Caco-2 (cell line): Measurements from ENCODE around the gene OR56B1. TPM values are rescaled to one million over a fixed set of nuclear protein-coding genes. Genes with fewer than 3 reads are reported as not detected.
"Not testable (repeated sequence)": the region's sequence is repeated elsewhere in the genome, so short reads cannot be mapped to it uniquely, and the experiment has no call there.

Experiments used
- BruUV-seq: library from RNA; stranded (reverse); fragments of 400-500 nt; replicated peaks from 2 replicates; lab custom pipeline; 2021; lab: Mats Ljungman, UMichigan
- CTCF ChIA-PET: fragments of 300-600 bp; sonication (Branson Sonifier 250); formaldehyde crosslinking; loops from one replicate; lab custom pipeline; 2022; ENCODE audit warnings: antibody characterized with exemption; lab: Charles Lee
- POLR2A ChIA-PET: fragments of 300-600 bp; sonication (Branson Sonifier 250); formaldehyde crosslinking; loops from one replicate; lab custom pipeline; 2022; ENCODE audit warnings: antibody characterized with exemption; lab: Charles Lee
- DNase-seq, 2 experiments: peaks; one replicate each; pipeline versions ENCODE4 v3.0.0 to v3.0.0-alpha.2; 2020 to 2022
- H3K27me3 ChIP-seq: replicated peaks from 2 replicates; pipeline ENCODE4 v1.6.0; 2011; ENCODE audit warnings: low read length; ENCODE audit not compliant: control insufficient read depth, insufficient read depth
- H3K36me3 ChIP-seq: 2 replicates; pipeline ENCODE4 v1.5.1; 2011; ENCODE audit warnings: low read length; ENCODE audit not compliant: control insufficient read depth, insufficient read depth
- H3K4me1 ChIP-seq: fragments of 250-450 bp; sonication (Bioruptor Pico); 2 replicates; pipeline ENCODE4 v1.5.1; 2020; ENCODE audit warnings: mild to moderate bottlenecking
- H3K4me3 ChIP-seq: 2 replicates; pipeline ENCODE4 v1.5.1; 2011; ENCODE audit warnings: low read depth, mild to moderate bottlenecking, control low read depth, low read length
- H3K9me3 ChIP-seq: fragments of 250-450 bp; sonication (Bioruptor Pico); 2 replicates; pipeline ENCODE4 v1.5.1; 2020; ENCODE audit warnings: mild to moderate bottlenecking, moderate library complexity
- H3K27ac Mint-ChIP-seq: one replicate; pipeline ENCODE4 v1.8.0; 2022; ENCODE audit warnings: mixed read lengths; ENCODE audit not compliant: unreplicated experiment
- H3K27me3 Mint-ChIP-seq: one replicate; pipeline ENCODE4 v1.8.0; 2022; ENCODE audit warnings: mixed read lengths; ENCODE audit not compliant: insufficient read depth, unreplicated experiment
- H3K36me3 Mint-ChIP-seq: one replicate; pipeline ENCODE4 v1.8.0; 2022; ENCODE audit warnings: mild to moderate bottlenecking, mixed read lengths; ENCODE audit not compliant: insufficient read depth, unreplicated experiment
- H3K4me1 Mint-ChIP-seq: one replicate; pipeline ENCODE4 v1.8.0; 2022; ENCODE audit warnings: low read depth, mixed read lengths; ENCODE audit not compliant: unreplicated experiment
- H3K4me3 Mint-ChIP-seq: one replicate; pipeline ENCODE4 v1.8.0; 2022; ENCODE audit warnings: mild to moderate bottlenecking, moderate library complexity, mixed read lengths; ENCODE audit not compliant: unreplicated experiment
- H3K9me3 Mint-ChIP-seq: one replicate; pipeline ENCODE4 v1.8.0; 2022; ENCODE audit warnings: mixed read lengths; ENCODE audit not compliant: unreplicated experiment
- CTCF ChIP-seq, 2 experiments: fragments of 200-600 bp in 1 of 2; IDR thresholded peaks; 1 replicate in 1 of 2; 2 replicates in 1 of 2; pipeline versions ENCODE4 v1.5.1 to v1.8.0; 2011 to 2022; ENCODE audit warnings: antibody characterized with exemption in 1 of 2, control low read depth in 1 of 2, inconsistent platforms in 1 of 2, low read depth in 1 of 2, low read length in 1 of 2, mild to moderate bottlenecking in 1 of 2, moderate library complexity in 1 of 2; ENCODE audit not compliant: insufficient read depth in 1 of 2, severe bottlenecking in 1 of 2, unreplicated experiment in 1 of 2
- intact Hi-C: fragments of 100-400 bp; cut with micrococcal nuclease; formaldehyde crosslinking; loops from one replicate; pipeline ENCODE4 v1.10.0; 2022; ENCODE audit not compliant: unreplicated experiment
- total RNA-seq: library from RNA; stranded (reverse); gene quantifications from 2 replicates; pipeline ENCODE4 v1.2.3, GENCODE V29; 2022

OR56B1 gene
- total RNA-seq, 1 experiment from 2014 or later, result not detected

- Mint-ChIP-seq H3K9me3 (no peaks in the 10 kb centered on the region), H3K4me3 (no peak overlapping the region), H3K4me1 (no peaks in the 10 kb centered on the region), H3K27ac (no peak overlapping the region), H3K27me3 (peaks cover 6% of the 10 kb centered on the region), H3K36me3 (no peaks in the 10 kb centered on the region)
- no peaks in the 10 kb centered on the region for H3K9me3 ChIP-seq
- BruUV-seq, result no TSS peak
- no peaks in the 10 kb centered on the region for H3K27me3 ChIP-seq
- CTCF ChIA-PET, result no interaction called here
- POLR2A ChIA-PET, result no interaction called here
- intact Hi-C loops, result loop anchor here (1.0 to 2.0 kb wide), 2 partner anchors 112 to 236 kb away; no protein-coding TSS in a partner anchor
- H3K36me3 ChIP-seq, result no peaks in the 10 kb centered on the region
- H3K4me3 ChIP-seq, result no peak overlapping the region
- peak; percentile 38 to 57 for TF ChIP-seq CTCF (IDR thresholded peaks at IDR 0.05; ENCODE audit: insufficient read depth in 1 of 2, low read depth in 1 of 2, low read length in 1 of 2, severe bottlenecking in 1 of 2, unreplicated experiment in 1 of 2)
- no peaks in the 10 kb centered on the region for H3K4me1 ChIP-seq
- DNase-seq, result no peak
Measured at GRCh38 chr11:5712507-5712906, 23.7 kb upstream of the OR56B1 start.

- no TSS peak for BruUV-seq
- Histone ChIP-seq H3K9me3 (no peaks in the 10 kb centered on the region), H3K36me3 (no peaks in the 10 kb centered on the region), H3K27me3 (no peaks in the 10 kb centered on the region), H3K4me3 (no peak overlapping the region), H3K4me1 (no peaks in the 10 kb centered on the region)
- Mint-ChIP-seq H3K36me3 (no peaks in the 10 kb centered on the region), H3K4me1 (no peaks in the 10 kb centered on the region), H3K9me3 (no peaks in the 10 kb centered on the region), H3K27ac (no peak overlapping the region), H3K4me3 (no peak overlapping the region), H3K27me3 (peaks cover 4% of the 10 kb centered on the region)
- DNase-seq, result no peak
- intact Hi-C loops, result loop anchor here (2.0 kb wide), 1 partner anchor 237 kb away; no protein-coding TSS in a partner anchor
- ChIA-PET POLR2A (no interaction called here), CTCF (interaction anchor here (0.7 kb wide), 1 partner anchor 137 kb away, joined by 6 read pairs; no protein-coding TSS in a partner anchor)
- TF ChIP-seq CTCF (IDR thresholded peaks at IDR 0.05; ENCODE audit: insufficient read depth in 1 of 2, low read depth in 1 of 2, low read length in 1 of 2, severe bottlenecking in 1 of 2, unreplicated experiment in 1 of 2), result no peak
Measured at GRCh38 chr11:5713695-5714094, 22.6 kb upstream of the OR56B1 start.

- H3K27ac Mint-ChIP-seq, H3K36me3 Mint-ChIP-seq, DNase-seq, H3K4me3 ChIP-seq, BruUV-seq, H3K27me3 ChIP-seq, H3K36me3 ChIP-seq, H3K4me1 Mint-ChIP-seq, H3K9me3 Mint-ChIP-seq, H3K4me1 ChIP-seq, H3K27me3 Mint-ChIP-seq, POLR2A ChIA-PET, H3K4me3 Mint-ChIP-seq, intact Hi-C loops, H3K9me3 ChIP-seq, CTCF ChIA-PET: not testable (repeated sequence)
Measured at GRCh38 chr11:5716518-5716917, 19.7 kb upstream of the OR56B1 start.
